RCC 7860 (cell line): ENCODE data around the gene KCNK7.

Source experiments
- DNase-seq: peaks from one replicate; pipeline ENCODE4 v3.0.0-alpha.2; 2015; ENCODE audit warnings: low spot score
- FAIRE-seq: peaks from 2 replicates; lab custom pipeline; 2012; peaks lifted over from hg19 to GRCh38; lab: Jason Lieb, UNC

The KCNK7 gene

GRCh38 chr11:65589444-65590239 is 6.0 kb downstream of the KCNK7 start:
- DNase-seq (no peak), FAIRE-seq (no peak)

DNA sequence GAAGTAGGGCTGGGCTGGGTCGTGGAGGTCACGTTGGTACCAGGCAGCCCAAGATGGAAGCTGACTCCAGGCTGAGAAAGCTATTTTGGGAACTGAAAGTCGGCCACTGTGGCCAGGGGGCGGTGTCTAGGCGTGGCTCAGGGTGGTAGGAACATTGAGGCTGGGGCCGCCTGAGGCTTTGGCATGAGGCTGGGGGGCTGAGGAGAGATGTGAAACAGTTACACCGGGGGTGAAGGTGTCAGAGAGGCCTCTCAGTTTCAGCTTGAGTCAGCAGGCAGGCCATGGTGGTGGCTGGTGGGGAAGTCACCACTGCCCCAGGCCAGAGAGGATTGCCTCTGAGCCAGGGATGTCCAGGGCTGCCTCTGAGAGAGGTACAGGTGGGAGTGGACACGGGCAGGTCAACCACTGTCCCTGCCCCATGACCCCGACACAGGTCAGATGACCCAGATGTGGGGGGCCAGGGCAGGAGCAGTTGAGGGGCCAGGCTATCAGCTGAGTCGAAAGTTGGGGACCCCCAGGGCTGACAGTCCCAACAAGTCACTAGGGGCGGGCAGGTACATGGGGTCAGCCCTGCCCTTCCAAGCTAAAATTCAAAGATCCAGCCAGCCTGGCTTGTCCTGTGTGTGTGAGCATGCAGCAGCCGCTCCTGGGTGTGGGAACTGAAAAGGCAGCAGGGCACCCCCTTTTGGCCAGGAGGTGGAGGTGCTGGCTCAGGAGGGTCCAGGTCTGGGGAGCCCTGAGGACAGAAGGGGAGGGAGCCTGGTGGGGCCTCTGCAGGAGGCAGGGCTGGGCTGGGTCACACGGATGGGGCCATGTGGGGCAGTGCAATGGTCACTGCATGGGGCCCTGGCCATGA is 7.2 kb downstream of the KCNK7 start:
- DNase-seq (no peak), FAIRE-seq (no peak)

DNA sequence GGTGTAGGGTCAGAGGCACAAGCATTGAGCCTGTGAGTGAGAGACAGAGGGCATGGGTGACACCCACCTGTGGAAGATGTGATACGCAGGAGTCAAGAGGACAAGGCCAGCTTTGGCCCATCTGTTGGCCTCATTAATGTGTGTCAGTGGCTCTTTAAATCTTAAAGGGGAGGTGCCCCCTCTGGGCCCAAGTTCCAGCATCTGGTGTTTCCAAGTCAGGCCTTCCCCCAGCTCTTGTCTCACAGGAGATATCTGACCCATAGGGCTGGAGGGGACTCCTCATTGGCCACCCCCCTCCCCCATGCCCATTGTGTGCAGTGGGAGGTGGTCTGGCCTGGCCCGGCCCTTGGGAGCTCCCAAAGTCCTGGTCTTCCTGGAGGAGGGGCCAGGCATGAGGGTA is 8.9 kb downstream of the KCNK7 start:
- DNase-seq (no peak), FAIRE-seq (no peak)

GRCh38 chr11:65586247-65586630 is 9.4 kb downstream of the KCNK7 start:
- FAIRE-seq (no peak), DNase-seq (no peak)

- no peak for DNase-seq
- no peak for FAIRE-seq
Measured at GRCh38 chr11:65585396-65586246, 10.0 kb downstream of the KCNK7 start.

- FAIRE-seq = no peak
Measured at GRCh38 chr11:65584723-65585171, 10.9 kb downstream of the KCNK7 start.

GRCh38 chr11:65584106-65584505 is 11.5 kb downstream of the KCNK7 start:
- FAIRE-seq = no peak
- DNase-seq = no peak

More at GRCh38 chr11:65584723-65585171, 10.9 kb downstream of the KCNK7 start:
- no peak for DNase-seq

DNA sequence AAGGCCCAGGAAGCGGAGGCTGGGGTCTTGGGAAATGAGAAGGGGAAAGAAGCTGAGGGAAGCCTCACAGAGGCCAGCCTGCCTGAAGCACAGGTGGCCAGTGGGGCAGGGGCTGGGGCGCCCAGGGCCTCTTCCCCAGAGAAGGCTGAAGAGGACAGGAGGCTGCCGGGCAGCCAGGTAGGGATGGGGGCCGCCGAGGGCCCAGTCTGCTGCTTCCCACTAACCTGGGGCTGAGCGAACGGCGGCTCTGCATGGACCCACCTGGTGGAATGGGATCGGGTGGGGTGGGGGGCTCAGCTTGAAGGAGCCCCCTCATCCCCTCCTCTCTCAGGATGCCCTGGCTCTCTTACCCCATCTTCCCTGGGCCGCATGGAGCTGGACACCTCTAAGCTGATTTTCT is 12.0 kb downstream of the KCNK7 start:
- DNase-seq = no peak
- no peak for FAIRE-seq

DNA sequence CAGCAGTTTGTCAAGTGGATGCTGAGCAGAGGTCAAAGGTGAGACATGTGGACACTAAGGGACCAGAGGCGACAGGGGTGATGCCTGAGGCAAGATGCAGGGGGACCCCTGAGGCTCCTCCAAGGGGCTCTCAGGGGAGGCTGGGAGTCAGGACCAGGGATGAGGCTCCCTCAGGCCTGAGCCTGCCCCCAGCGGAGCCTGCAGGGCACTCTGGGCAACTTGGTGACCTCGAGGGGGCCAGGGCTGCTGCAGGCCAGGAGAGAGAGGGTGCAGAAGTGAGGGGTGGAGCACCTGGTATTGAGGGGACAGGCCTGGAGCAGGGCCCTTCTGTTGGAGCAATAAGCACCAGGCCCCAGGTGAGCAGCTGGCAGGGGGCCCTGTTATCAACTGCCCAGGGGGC is 13.7 kb downstream of the KCNK7 start:
- FAIRE-seq (no peak), DNase-seq (no peak)

DNA sequence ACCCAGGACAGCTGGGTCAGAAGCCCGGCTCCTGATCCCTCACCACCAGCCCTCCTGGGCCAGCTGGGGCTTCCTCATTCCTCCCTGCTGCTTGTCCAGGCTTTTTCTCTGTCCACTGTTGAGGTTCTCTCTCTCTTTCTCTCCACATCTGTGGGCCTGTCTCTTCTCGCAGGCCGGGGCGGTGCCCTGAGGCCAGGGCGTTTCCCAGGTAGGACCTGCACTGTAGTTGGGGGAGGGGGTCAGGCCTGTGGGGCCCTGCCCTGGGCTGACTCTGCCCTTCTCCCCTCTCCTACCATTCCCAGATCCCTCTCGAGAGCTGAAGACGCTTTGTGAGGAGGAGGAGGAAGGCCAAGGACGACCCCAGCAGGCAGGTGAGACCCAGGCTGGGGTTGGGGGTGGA is 14.8 kb downstream of the KCNK7 start:
- DNase-seq (no peak), FAIRE-seq (no peak)

DNA sequence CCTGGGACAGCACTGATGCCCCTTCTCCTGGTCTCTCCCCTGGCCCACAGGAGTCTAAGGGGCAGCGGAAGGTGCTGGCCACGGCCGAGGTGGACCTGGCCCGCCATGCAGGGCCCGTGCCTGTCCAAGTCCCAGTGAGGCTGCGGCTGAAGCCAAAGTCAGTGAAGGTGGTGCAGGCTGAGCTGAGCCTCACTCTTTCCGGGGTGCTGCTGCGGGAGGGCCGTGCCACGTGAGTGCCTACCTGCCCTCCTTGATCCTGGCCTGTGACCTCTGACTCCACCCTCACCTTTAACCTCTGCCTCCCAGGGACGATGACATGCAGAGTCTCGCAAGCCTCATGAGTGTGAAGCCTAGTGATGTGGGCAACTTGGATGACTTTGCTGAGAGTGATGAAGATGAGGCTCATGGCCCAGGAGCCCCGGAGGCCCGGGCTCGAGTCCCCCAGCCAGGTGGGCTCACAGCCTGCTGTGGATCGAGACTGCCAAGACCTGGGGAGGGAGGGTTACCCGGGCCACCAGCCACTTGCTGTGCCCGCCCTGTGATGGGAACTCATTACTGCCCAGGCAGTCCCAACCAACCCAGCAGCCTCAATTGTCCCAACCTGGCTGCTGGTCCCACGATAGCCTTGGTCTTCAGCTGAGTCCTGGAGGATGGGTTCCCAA is 15.4 kb downstream of the KCNK7 start:
- DNase-seq = no peak
- FAIRE-seq = no peak

DNA sequence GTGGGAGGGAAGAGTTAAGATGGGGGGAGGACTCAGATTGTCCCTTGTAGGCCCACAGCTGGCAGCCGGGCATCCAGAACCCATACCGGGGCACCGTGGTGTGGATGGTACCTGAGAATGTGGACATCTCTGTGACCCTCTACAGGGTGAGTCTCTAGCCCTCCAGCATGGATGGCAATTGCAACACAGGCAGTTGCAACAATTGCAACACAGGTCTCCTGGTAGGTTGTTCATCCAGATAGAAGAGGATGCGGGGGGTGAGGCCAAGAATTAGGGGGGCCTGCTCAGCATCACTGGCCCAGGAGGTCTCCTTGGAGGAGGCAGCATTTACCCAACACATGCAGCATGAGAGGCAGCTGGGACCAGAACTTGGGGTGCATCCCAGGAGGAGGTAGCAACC is 16.3 kb downstream of the KCNK7 start:
- FAIRE-seq = no peak
- DNase-seq = no peak

- FAIRE-seq = no peak
- no peak for DNase-seq
Measured at GRCh38 chr11:65578667-65579066, 16.9 kb downstream of the KCNK7 start.

GRCh38 chr11:65578134-65578533 is 17.5 kb downstream of the KCNK7 start:
- FAIRE-seq (no peak), DNase-seq (no peak)

GRCh38 chr11:65577756-65578109 is 17.9 kb downstream of the KCNK7 start:
- FAIRE-seq (no peak), DNase-seq (no peak)

GRCh38 chr11:65576867-65577755 is 18.5 kb downstream of the KCNK7 start:
- FAIRE-seq (peak; percentile 83), DNase-seq (peak; percentile 84)

DNA sequence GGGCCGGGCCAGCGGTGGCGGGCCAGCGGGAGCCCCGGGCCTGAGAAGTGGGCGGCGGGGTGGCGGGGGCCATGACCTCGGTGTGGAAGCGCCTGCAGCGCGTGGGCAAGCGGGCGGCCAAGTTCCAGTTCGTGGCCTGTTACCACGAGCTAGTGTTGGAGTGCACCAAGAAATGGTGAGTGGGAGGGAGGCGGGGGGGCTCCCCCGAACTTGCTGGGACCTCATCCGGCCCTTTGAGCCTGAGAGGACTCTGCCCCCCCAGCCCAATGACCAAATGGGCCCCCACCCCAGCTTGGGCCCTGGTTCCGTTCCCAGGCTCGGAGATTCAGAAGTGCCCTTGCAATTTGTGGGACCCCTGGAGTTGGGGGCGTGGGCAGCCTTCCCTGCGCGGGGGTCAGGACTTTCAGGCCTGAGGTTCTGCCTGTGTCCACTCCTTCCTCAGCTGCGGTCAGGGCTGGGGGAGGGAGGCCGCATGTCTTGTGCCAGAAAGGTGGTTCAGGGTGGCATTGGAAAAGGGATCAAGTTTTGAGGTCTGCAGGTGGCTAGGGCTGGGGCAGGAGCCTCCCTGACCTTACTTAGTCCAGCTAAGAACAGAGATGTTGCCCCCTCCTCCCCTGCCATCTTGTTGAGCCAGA is 19.3 kb downstream of the KCNK7 start:
- no peak for FAIRE-seq
- DNase-seq = no peak

DNA sequence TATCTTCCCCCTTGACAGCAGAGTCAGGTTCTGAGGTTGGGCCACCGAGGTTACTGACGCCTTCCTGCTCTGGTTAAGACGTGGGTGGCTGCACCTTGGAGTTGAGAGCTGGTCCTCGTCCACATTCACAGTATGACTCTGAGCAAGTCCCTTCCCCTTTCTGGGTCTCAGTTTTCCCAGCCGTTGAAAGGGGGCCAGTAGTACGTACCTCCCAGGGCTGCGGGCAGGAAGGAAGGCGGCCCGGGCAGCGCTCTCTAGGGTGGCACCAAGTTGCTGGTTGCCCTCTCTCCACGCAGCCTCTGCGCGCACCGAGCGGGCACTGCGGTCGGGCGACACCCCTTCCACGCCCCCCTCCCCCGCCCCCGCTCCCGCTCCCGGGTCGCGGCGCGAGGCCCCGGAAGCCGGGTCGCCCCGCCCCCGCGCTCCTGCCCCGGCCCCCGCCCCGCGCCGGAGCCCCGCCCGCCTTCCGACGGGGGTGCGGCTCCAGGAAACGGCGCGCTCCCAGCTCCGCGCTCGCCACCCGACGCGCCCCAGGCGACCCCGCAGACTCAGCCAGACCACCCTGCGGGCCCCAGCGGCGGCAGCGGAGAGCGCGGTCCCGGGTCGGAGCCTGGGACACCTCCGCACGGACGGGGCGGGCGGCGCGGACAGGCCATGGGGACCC is 19.9 kb downstream of the KCNK7 start, which contains the start of gene EHBP1L1:
Gene EHBP1L1 (plus strand): TSS at position 486 of the 664 bp plus-strand sequence. CDS start 250 bp downstream, outside the sequence.
- peak; percentile 55 for DNase-seq
- FAIRE-seq = no peak
